HepG2 (cell line): Measurements from ENCODE around the gene BAHCC1. TPM values are rescaled to one million over a fixed set of nuclear protein-coding genes. Genes with fewer than 3 reads are reported as not detected.

Experiments
- BRF2 ChIP-seq: sonication (generic); formaldehyde crosslinking; IDR thresholded peaks from 2 replicates; pipeline ENCODE4 v1.8.1; 2022; ENCODE audit warnings: mild to moderate bottlenecking, missing genetic modification reagents
- CBX5 ChIP-seq: sonication (generic); formaldehyde crosslinking; IDR thresholded peaks from 2 replicates; pipeline ENCODE4 v1.4.0; 2020; ENCODE audit warnings: missing genetic modification reagents, borderline replicate concordance
- CC2D1A ChIP-seq: sonication (generic); formaldehyde crosslinking; IDR thresholded peaks from 2 replicates; pipeline ENCODE4 v1.8.1; 2023; ENCODE audit warnings: mild to moderate bottlenecking, missing genetic modification reagents
- CHD2 ChIP-seq: IDR thresholded peaks from 2 replicates; pipeline ENCODE4 v1.6.1; 2011; ENCODE audit warnings: low read depth, low read length, improper control_type of control experiment
- CREM ChIP-seq, 2 experiments: sonication (generic) in 1 of 2; formaldehyde crosslinking in 1 of 2; IDR thresholded peaks; 2 replicates each; pipeline versions ENCODE4 v1.4.0 to v1.6.1; 2016 to 2020; ENCODE audit warnings: antibody characterized with exemption in 1 of 2, mild to moderate bottlenecking in 1 of 2, missing genetic modification reagents in 1 of 2
- DNMT3B ChIP-seq: conservative IDR thresholded peaks from 2 replicates; pipeline ENCODE4 v1.6.1; 2016; ENCODE audit warnings: missing biosample characterization, control low read depth
- GLI4 ChIP-seq: sonication (generic); formaldehyde crosslinking; IDR thresholded peaks from 2 replicates; pipeline ENCODE4 v1.5.1; 2020; ENCODE audit warnings: missing genetic modification reagents, mild to moderate bottlenecking, moderate library complexity, borderline replicate concordance
- KDM4B ChIP-seq: sonication (generic); formaldehyde crosslinking; IDR thresholded peaks from 2 replicates; pipeline ENCODE4 v1.4.0; 2020; ENCODE audit warnings: missing genetic modification reagents
- LCORL ChIP-seq, 2 experiments: fragments of 450-650 bp in 1 of 2; sonication (generic) in 1 of 2; formaldehyde crosslinking in 1 of 2; IDR thresholded peaks; 2 replicates each; pipeline versions ENCODE4 v1.5.0 to v1.6.1; 2017 to 2020; ENCODE audit warnings: antibody characterized with exemption in 1 of 2, missing genetic modification reagents in 1 of 2
- MED8 ChIP-seq: sonication (generic); formaldehyde crosslinking; IDR thresholded peaks from 2 replicates; pipeline ENCODE4 v1.8.1; 2023; ENCODE audit warnings: mild to moderate bottlenecking, missing genetic modification reagents; ENCODE audit not compliant: insufficient replicate concordance
- MLLT10 ChIP-seq: sonication (generic); formaldehyde crosslinking; IDR thresholded peaks from 2 replicates; pipeline ENCODE4 v1.4.0; 2020; ENCODE audit warnings: missing genetic modification reagents
- THAP9 ChIP-seq: sonication (generic); formaldehyde crosslinking; IDR thresholded peaks from 2 replicates; pipeline ENCODE4; 2020; ENCODE audit warnings: missing genetic modification reagents, mild to moderate bottlenecking, borderline replicate concordance
- ZNF121 ChIP-seq: sonication (generic); formaldehyde crosslinking; IDR thresholded peaks from 2 replicates; pipeline ENCODE4 v1.5.0; 2020; ENCODE audit warnings: mild to moderate bottlenecking, missing genetic modification reagents
- ZNF687 ChIP-seq: sonication (generic); formaldehyde crosslinking; IDR thresholded peaks from 2 replicates; pipeline ENCODE4 v1.5.1; 2020; ENCODE audit warnings: mild to moderate bottlenecking, missing genetic modification reagents, moderate library complexity
- ZNF776 ChIP-seq: sonication (generic); formaldehyde crosslinking; IDR thresholded peaks from 2 replicates; pipeline ENCODE4 v1.4.0; 2020; ENCODE audit warnings: mild to moderate bottlenecking, missing genetic modification reagents
- ZNF800 ChIP-seq: sonication (generic); formaldehyde crosslinking; IDR thresholded peaks from 2 replicates; pipeline ENCODE4 v1.4.0; 2020; ENCODE audit warnings: missing genetic modification reagents
- polyA plus RNA-seq, 8 experiments: library from polyadenylated mRNA; depleted of rRNA in 3 of 8; stranded (reverse) in 7 of 8; unstranded in 1 of 8; fragments of >200 nt; fragmentation: Illumina TruSeq in 4 of 8; extraction: Trizol in 4 of 8; gene quantifications; 2 replicates each; pipeline versions ENCODE4 v1.2.1 to v1.2.3, GENCODE V29; 2011 to 2016; ENCODE audit warnings: low read depth in 4 of 8, missing spikeins in 1 of 8, mixed read lengths in 1 of 8; ENCODE audit not compliant: insufficient read depth in 1 of 8
- total RNA-seq, 5 experiments: library from RNA; depleted of rRNA; stranded (reverse); fragments of >200 nt; fragmentation: Illumina TruSeq; extraction: Trizol; gene quantifications; 2 replicates each; pipeline ENCODE4 v1.2.3, GENCODE V29; 2016; ENCODE audit warnings: low read depth in 1 of 5
- TF ChIP-seq, protein P1 (sequence below): sonication (generic); formaldehyde crosslinking; IDR thresholded peaks from 2 replicates; pipeline ENCODE4 v1.4.0; 2020; ENCODE audit warnings: missing genetic modification reagents

The BAHCC1 gene
- total and polyA plus RNA-seq, 2 of the 13 experiments (the other 11 are each of a cell fraction or from before 2014, with no cell fraction given) = 1.4 to 1.7 TPM

DNA sequence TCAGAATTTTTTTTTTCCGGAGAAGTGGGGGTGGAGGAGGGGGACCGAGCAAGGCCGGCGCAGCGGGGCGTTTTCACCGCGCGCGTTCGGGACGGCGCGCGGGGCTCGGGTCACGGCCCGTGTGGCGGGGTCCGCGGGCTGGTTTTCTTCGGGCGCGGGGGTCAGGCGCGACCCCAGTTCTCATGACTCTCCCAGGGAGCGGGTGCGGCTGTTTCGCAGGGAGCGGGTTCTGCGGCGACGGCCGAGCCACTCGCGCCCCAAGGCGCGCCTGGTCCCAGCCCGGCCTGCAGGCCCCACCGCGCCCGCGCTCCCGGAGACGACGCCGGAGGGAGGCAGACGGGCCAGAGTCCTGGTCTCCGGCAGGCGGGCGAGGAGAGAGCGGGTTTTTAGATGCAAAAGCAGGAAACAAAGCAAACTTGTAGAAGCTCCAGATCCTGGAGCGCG, 1.0 kb downstream of the BAHCC1 start (continued):
- TF ChIP-seq, protein P1, sequence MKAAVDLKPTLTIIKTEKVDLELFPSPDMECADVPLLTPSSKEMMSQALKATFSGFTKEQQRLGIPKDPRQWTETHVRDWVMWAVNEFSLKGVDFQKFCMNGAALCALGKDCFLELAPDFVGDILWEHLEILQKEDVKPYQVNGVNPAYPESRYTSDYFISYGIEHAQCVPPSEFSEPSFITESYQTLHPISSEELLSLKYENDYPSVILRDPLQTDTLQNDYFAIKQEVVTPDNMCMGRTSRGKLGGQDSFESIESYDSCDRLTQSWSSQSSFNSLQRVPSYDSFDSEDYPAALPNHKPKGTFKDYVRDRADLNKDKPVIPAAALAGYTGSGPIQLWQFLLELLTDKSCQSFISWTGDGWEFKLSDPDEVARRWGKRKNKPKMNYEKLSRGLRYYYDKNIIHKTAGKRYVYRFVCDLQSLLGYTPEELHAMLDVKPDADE (CRISPR knock-in tag) = 0 out of 2 replicates have a peak, but pooled peaks have one; percentile 29
- TF ChIP-seq ZNF776 (CRISPR knock-in tag) (no peak), GLI4 (no peak), MED8 (CRISPR knock-in tag) (no peak), LCORL (IDR thresholded peaks at IDR 0.05) (no peak), LCORL (CRISPR knock-in tag; IDR thresholded peaks at IDR 0.05) (0 out of 2 replicates have a peak, but pooled peaks have one; percentile 51), ZNF687 (peak; percentile 42), BRF2 (CRISPR knock-in tag) (no peak), ZNF800 (CRISPR knock-in tag) (no peak), CBX5 (CRISPR knock-in tag) (no peak), KDM4B (CRISPR knock-in tag) (no peak), THAP9 (CRISPR knock-in tag) (no peak), CREM (IDR thresholded peaks at IDR 0.05) (no peak), CREM (CRISPR knock-in tag; IDR thresholded peaks at IDR 0.05) (no peak), CHD2 (no peak), MLLT10 (CRISPR knock-in tag) (no peak), DNMT3B (no peak), CC2D1A (CRISPR knock-in tag) (no peak), ZNF121 (no peak)
